ENCODE data around the gene PDCD1. TPM values are rescaled to one million over a fixed set of nuclear protein-coding genes. Genes with fewer than 3 reads are reported as not detected.

Gene PDCD1
- total RNA-seq, 1 donor, result not detected

GRCh38 chr2:241879326-241879725 lies 20.6 kb upstream of the PDCD1 start:
- Histone ChIP-seq H3K9me3 (ENCODE audit: low read depth, low read length) (no peaks in the 10 kb centered on the region), H3K79me2 (ENCODE audit: insufficient read depth, low read length) (no peaks in the 10 kb centered on the region), H3K4me1 (ENCODE audit: insufficient read depth, low read length) (peaks cover 20% of the 10 kb centered on the region), H3K4me3 (ENCODE audit: insufficient read depth, low read length) (no peak overlapping the region), H2AFZ (ENCODE audit: low read length) (no peak overlapping the region), H4K20me1 (ENCODE audit: insufficient read depth, low read length) (no peaks in the 10 kb centered on the region), H3K27me3 (ENCODE audit: insufficient read depth, low read length) (no peaks in the 10 kb centered on the region), H3K36me3 (ENCODE audit: insufficient read depth, low read length) (no peaks in the 10 kb centered on the region), H3K27ac (ENCODE audit: low read depth, low read length) (no peak overlapping the region), H3K4me2 (ENCODE audit: insufficient read depth, low read length) (no peak overlapping the region)
- no peak for DNase-seq (ENCODE audit: insufficient read length, low spot score, missing footprints)
- no peak for TF ChIP-seq CTCF (IDR thresholded peaks at IDR 0.05; ENCODE audit: extremely low read depth, low read depth, low read length)

DNA sequence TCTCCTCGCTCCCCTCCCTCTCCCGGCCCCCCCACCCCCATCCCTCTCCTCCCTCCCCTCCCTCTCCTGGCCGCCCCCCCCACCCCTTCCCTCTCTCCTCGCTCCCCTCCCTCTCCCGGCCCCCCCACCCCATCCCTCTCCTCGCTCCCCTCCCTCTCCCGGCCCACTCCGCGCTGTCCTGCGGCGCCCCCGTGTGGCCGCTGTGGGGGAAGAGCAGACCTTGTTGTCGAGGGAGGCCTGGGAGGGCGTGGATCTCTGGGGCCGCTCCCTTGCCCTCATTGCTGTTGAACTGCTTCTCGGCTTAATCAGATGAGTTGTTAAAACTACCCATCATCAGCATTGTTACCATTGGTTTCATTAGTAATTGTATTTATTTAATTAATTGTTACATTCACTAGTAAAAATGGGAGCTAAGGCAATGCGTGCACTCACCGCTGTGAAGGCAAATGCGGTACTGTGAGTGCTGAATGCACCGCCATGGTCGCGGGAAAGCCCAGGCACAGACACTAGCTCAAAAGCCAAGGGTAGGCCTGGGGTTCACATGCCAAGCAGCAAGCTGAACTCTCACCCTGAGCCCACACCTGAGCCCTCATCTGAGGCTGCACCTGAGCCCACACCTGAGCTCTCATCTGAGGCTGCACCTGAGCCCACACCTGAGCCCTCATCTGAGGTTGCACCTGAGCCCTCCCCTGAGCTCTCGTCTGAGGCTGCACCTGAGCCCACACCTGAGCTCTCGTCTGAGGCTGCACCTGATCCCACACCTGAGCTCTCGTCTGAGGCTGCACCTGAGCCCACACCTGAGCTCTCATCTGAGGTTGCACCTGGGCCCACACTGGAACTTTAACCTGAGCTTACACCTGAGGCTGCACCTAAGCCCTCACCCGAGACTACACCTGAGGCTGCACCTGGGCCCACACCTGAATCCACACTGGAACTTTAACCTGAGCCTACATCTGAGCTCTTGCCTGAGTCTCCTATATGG lies 19.6 kb upstream of the PDCD1 start:
- no peak overlapping the region for H2AFZ ChIP-seq (ENCODE audit: low read length)
- H3K4me2 ChIP-seq (ENCODE audit: insufficient read depth, low read length), result no peak overlapping the region

DNA sequence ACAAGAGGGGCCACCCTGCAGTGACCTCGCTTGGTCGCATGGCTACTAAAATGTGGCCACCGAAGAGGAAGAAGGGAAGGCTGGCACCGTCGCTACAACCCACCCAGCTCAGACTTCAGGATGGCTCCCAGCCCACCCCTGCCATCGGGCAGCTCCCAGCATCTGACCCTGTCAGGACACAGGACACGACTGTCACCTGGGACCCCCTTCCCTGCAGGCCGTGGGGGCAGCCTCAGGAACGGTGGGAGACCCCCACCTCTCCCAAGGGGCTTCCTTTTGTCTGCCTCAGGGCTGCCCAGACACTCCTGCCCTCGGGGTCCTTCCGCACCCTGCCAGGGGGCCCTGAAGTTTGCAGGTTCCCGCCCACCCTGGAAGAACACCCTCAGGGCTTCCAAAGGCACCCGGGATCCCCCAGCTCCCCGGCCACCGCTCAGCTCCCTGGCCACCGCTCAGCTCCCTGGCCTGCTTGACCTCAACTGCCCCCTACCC lies 18.5 kb upstream of the PDCD1 start:
- H2AFZ ChIP-seq (ENCODE audit: low read length), result no peak overlapping the region
- TF ChIP-seq CTCF (IDR thresholded peaks at IDR 0.05; ENCODE audit: extremely low read depth, low read depth, low read length), result no peak
- H4K20me1 ChIP-seq (ENCODE audit: insufficient read depth, low read length), result no peaks in the 10 kb centered on the region
- H3K36me3 ChIP-seq (ENCODE audit: insufficient read depth, low read length), result no peaks in the 10 kb centered on the region
- peaks cover 12% of the 10 kb centered on the region for H3K4me1 ChIP-seq (ENCODE audit: insufficient read depth, low read length)
- DNase-seq (ENCODE audit: insufficient read length, low spot score, missing footprints), result no peak
- H3K9me3 ChIP-seq (ENCODE audit: low read depth, low read length), result no peaks in the 10 kb centered on the region
- no peaks in the 10 kb centered on the region for H3K27me3 ChIP-seq (ENCODE audit: insufficient read depth, low read length)
- H3K4me3 ChIP-seq (ENCODE audit: insufficient read depth, low read length), result no peak overlapping the region
- H3K79me2 ChIP-seq (ENCODE audit: insufficient read depth, low read length), result no peaks in the 10 kb centered on the region
- no peak overlapping the region for H3K4me2 ChIP-seq (ENCODE audit: insufficient read depth, low read length)
- no peak overlapping the region for H3K27ac ChIP-seq (ENCODE audit: low read depth, low read length)

More for the DNA sequence above, 19.6 kb upstream of the PDCD1 start:
- peak; percentile 55 for TF ChIP-seq CTCF (IDR thresholded peaks at IDR 0.05; ENCODE audit: extremely low read depth, low read depth, low read length)
- Histone ChIP-seq H3K27me3 (ENCODE audit: insufficient read depth, low read length) (no peaks in the 10 kb centered on the region), H3K9me3 (ENCODE audit: low read depth, low read length) (no peaks in the 10 kb centered on the region), H3K27ac (ENCODE audit: low read depth, low read length) (no peak overlapping the region), H3K36me3 (ENCODE audit: insufficient read depth, low read length) (no peaks in the 10 kb centered on the region), H3K4me3 (ENCODE audit: insufficient read depth, low read length) (no peak overlapping the region), H4K20me1 (ENCODE audit: insufficient read depth, low read length) (no peaks in the 10 kb centered on the region), H3K4me1 (ENCODE audit: insufficient read depth, low read length) (peaks cover 20% of the 10 kb centered on the region), H3K79me2 (ENCODE audit: insufficient read depth, low read length) (no peaks in the 10 kb centered on the region)
- DNase-seq (ENCODE audit: insufficient read length, low spot score, missing footprints), result peak; percentile 99

DNA sequence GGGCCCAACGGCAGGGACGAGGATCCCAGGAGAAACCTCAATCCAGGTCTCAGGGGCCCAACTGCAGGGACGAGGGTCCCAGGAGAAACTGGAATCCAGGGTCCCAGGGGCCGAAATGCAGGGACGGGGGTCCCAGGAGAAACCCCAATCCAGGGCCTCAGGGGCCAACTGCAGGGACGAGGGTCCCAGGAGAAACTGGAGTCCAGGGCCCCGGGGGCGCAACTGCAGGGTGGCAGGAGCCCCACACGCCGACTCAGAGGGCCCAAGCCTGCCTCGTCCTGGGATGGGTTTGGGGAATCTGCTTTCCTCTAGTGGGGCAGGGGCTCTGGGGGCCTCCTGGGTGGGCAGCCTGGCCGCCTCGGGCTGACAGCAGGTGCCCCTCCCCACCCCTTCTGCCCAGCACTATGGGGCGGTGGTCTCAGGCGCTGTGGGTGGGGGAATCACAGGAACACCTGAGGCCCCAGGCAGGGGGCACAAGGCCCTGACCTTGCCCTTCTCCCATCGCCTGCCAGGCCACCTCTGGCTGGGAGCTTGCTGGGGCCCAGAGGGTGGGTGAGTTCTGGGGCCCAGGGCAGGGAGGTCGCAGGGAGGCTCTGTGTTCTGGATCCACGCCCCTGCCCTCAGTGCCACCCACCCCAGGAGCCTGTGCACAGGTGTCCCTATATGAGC lies 18.0 kb upstream of the PDCD1 start:
- Histone ChIP-seq H2AFZ (ENCODE audit: low read length) (no peak overlapping the region), H3K4me3 (ENCODE audit: insufficient read depth, low read length) (no peak overlapping the region), H3K79me2 (ENCODE audit: insufficient read depth, low read length) (no peaks in the 10 kb centered on the region), H4K20me1 (ENCODE audit: insufficient read depth, low read length) (no peaks in the 10 kb centered on the region), H3K4me2 (ENCODE audit: insufficient read depth, low read length) (no peak overlapping the region), H3K36me3 (ENCODE audit: insufficient read depth, low read length) (no peaks in the 10 kb centered on the region), H3K27ac (ENCODE audit: low read depth, low read length) (no peak overlapping the region), H3K9me3 (ENCODE audit: low read depth, low read length) (no peaks in the 10 kb centered on the region), H3K4me1 (ENCODE audit: insufficient read depth, low read length) (peaks cover 7% of the 10 kb centered on the region), H3K27me3 (ENCODE audit: insufficient read depth, low read length) (no peaks in the 10 kb centered on the region)
- no peak for TF ChIP-seq CTCF (IDR thresholded peaks at IDR 0.05; ENCODE audit: extremely low read depth, low read depth, low read length)
- DNase-seq (ENCODE audit: insufficient read length, low spot score, missing footprints), result no peak
